ENCODE data around the gene RPN1.
"Not testable (repeated sequence)": the region's sequence is repeated elsewhere in the genome, so short reads cannot be mapped to it uniquely, and the experiment has no call there.

RPN1 gene

DNA sequence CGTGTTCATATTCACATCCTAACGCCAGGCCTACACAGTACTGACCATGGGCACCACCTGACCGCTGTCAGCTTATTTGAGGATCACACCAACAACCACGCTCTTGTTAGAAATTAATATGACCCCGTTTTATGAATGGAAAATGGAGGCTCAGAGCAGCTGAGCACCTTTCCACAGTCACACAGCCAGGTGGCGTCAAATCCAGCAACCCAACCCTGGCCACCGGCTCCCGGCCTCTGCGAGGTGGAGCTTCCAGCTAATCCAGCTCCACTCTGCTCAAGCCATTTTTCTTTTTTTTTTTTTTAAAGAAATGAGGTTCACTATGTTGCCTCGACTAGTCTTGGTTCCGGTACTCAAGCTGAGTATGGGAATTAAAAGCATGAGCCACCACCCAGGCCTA is 41.3 kb downstream of the RPN1 start:
- no peak for DNase-seq (ENCODE audit: low read depth in 2 of 2)

DNA sequence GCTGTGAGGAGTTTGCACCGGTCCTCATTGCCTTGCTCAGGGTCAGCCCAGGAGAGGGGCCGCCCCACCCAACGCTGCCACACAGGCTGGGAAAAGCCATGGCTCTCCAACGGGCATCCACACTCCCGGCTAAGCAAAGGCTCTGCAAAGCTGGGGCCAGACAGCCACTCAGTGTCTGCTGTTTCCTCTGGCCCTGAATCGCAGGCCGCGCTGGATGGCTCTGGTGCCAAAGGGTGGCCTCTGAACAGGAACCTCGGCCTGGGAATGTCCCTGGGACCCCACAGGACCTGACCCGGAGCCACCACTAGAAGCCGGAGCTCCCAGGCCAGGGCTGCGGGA is 42.9 kb downstream of the RPN1 start:
- DNase-seq (ENCODE audit: low read depth in 2 of 2), result no peak

DNA sequence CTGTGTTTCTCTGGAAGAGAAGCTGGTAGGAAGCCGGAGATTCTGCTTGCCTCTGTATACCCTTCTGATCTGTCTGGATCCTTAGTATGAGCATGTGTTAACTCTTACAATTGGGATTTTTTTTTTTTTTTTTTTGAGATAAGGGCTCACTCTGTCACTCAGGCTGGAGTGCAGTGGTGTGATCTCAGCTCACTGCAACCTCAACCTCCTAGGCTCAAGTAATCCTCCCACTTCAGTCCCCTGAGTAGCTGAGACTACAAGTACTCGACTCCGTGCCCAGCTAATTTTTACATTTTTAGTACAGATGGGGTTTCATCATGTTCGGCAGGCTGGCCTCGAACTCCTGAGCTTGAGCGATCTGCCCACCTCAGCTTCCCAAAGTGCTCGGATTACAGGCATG is 44.5 kb downstream of the RPN1 start:
- no peak for DNase-seq (ENCODE audit: low read depth in 2 of 2)

DNA sequence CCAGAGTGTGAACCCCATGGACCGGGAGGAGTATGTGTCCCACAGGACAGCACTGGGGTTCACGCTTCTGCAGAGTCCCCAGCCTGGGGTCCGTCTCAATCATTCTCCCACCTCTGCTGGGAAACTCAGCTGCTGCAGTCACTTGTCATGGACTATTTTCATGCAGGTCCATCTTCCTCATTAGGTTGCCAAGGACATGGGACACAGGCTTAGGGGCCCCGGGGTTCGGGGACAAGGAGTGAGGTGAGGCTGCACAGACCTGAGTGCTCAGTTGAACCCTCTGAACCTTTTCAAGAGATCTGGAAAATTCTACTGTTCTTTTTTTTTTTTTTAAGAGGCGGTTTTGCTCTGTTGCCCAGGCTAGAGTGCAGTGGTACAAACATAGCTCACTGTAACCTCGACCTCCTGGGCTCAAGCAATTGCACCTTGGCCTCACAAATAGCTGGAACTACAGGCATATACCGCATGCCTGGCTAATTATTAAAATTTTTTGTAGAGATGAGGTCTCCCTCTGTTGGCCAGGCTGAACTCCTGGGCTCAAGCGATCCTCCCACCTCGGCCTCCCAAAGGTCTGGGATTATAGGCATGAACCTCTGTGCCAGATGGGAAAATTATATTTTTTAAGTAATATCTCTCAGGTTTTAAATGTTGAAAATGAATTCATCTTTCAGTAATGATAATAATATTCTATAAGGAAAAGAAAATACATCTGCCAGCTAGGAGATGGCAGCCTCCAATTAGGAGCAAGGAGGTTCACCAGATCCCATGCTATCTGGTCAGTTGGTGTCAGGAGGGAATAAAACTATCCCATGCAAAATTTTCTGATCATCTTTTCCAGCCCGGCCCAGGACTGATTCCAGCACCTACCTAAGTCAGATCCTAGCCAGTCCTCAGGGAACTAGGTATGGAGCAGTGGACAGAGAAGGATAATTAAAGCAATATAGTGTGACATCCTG is 45.2 kb downstream of the RPN1 start:
- no peak for DNase-seq (ENCODE audit: low read depth in 2 of 2)

DNA sequence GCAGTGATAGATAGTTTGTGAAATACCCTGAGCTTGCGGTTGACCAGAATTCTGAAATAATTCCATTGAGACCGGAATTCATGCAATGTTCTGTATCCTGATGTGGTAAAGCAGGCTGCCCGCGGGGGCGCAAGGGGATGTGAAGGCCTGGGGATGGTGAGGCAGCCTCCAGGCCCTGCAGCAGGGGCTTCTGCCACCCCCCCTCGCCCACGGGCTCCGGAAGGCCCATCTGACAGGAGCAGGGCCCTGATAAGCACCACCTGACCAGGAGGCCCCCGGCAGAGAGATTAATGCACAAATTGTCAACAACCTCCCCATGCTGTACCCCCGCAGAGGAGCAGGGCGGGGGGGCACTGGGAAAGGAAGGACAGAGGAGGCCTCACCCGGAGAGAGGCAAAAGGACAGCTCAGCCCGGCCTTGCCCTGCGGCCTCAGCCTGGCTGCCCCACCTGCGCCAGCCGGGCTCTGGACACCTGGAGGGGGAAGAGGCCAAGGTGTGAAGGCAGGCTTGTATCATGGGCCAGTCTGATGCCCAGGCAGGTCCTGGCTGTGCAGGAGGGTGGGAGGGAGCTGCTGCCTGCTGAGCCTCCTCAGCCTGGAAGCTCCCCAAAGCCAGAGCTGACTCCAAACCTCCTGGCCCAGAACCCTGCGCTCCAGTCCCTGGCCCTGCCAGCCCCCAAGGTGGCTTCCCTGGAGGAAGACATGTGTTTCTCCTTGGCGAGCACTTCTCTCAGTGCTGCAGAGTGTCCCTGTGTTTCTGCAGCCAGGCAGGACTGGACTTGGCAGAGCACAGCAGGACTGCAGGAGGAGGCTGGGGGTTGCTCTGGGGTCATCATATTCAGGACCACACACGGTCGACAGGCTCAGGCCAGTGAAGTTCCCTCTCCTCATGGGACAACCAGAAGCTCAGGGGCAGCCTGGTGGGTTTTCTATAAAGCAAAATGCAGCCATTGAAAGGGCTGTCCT is 46.5 kb downstream of the RPN1 start:
- no peak for DNase-seq (ENCODE audit: low read depth in 2 of 2)

DNA sequence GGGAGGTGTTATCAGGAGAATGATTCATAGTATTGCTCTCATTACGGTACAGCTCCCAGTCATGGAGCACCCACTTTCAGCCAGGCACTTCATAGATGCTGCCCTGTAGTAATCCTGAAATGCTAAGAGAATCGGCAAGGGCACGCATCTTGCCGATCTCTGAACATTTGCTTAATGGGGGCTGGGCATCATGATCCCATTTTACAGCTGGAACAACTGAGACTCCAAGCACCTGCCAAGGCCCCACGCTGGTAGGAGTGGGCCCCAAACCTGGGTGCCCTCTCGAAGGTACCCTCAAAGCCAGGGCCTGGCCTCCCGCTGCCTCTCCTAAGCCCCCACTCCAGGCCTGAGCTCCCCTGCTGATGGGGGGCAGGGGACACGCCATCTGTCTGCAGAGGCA is 47.3 kb downstream of the RPN1 start:
- no peak for DNase-seq (ENCODE audit: low read depth in 2 of 2)

DNA sequence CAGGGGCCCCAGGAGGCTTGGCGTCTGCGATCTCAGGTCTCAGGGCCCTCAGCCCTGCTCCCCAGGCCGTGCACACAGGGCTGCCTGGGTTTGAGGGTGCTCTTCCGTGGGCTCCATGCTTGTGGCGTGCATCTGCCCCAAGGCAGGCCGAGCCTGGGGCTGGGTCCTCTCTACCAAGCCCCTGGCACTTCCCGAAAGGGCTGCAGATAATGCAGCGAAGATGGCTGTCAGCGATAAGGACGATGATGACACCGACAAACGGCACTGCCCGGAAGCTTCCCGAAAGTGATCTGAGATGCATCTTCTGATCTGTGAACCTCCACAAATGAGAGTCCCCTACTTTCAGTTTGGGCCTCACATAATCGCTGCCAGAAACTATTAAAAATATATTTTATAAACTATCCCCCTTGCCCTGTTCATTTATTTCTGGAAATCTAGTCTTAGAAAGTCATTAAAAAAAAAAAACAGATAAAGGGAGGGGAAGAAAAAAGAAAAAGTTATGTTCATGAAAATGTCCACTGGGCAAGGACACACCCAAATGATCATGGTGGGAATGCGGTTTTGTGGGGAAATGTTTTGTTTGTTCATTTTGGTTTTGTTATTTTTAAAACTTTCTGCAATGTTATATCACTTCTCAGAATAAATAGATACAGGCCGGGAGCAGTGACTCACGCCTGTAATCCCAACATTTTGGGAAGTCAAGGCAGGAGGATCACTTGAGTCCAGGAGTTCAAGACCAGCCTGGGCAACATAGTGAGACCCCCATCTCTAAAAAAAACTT is 51.5 kb downstream of the RPN1 start:
- no peak for DNase-seq (ENCODE audit: low read depth in 2 of 2)

DNA sequence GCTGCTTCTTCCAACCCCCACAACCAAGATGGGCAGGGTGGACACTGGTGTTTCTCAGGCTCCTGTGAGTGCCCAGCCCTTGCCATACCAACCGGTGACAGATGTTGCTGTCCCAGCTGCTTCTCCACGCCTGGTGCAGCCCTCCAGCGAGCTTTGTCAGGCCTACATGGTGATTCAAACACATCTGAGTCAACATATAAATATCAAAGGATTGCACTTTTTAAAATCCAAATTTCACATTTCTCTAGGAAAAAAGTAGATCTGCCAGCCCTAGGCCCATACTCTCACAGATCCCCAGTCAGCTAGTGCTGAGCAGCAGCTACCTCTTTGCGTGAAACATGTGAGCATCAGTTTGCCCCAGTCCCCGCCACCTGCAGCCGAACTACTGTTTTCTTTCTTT is 52.7 kb downstream of the RPN1 start:
- DNase-seq (ENCODE audit: low read depth in 2 of 2), result no peak

DNA sequence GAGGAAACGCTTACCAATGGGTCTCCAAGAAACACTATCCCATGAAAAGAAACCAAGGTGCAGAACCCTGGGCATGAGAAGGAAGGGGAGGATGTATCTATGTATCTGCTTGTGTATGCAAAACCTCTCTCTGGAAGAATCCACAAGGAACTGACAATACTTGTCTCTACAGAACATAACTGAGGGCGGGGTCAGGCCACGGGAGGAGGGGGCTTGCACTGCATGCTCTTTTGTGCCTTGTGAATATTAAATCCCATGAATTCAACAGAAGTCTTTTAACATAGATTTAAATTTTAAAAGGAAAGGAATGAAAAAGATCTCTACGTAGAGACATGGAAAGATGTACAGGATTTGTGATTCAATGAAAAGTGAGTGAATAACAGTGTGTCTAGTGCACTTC is 57.8 kb downstream of the RPN1 start:
- DNase-seq (ENCODE audit: low read depth in 2 of 2), result no peak

DNA sequence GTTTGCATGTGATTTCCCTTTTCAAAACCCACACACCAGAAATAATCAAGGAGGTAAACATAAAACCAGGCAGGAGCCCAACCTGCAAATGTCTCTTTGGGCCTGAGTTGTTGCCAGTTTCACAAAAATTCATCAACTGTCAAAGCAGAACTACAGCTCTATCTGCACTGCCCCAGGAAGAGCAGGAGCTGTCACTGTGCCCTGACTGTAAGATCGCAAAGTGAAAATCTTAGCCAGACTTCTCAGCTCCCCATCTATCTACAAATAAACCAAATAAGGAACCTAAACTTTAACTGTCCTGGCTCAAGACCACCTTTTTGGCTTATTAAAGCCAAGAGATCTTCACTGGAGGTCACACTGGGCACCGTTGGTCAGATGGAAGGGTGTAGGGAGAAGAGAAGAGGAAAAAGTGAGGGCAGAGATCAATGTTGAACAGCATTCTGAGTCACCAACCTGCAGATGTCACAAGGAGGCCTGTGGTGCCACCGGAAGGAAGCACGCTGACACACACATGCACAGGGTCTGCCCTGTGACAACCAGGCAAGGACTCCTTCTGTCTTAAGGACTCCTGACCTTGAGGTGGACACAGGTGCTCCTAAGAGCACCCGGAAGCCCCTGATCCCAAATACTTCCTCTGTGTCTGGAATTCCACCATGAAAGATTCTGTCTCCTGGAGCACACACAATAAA is 58.7 kb downstream of the RPN1 start:
- DNase-seq (ENCODE audit: low read depth in 2 of 2), result no peak

DNA sequence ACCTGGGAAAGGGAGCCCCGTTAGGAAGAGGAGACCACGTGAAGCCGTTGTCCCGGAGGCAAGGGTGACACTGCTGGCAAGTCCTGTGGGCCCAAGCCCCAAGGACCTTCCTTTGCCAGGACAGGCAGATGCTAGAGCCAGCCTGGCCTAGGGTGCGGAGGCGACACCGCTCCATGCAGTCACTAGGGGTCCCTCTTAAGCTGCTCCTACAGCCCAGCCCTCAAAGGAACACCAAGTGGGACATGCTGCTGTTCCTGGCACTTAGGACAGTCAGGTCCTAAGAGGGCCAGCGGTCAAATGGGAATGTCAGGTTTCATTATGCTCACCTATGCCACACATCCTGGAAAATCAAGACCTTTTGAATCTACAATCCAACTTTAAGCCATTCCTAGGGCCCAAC is 59.7 kb downstream of the RPN1 start:
- no peak for DNase-seq (ENCODE audit: low read depth in 2 of 2)

DNA sequence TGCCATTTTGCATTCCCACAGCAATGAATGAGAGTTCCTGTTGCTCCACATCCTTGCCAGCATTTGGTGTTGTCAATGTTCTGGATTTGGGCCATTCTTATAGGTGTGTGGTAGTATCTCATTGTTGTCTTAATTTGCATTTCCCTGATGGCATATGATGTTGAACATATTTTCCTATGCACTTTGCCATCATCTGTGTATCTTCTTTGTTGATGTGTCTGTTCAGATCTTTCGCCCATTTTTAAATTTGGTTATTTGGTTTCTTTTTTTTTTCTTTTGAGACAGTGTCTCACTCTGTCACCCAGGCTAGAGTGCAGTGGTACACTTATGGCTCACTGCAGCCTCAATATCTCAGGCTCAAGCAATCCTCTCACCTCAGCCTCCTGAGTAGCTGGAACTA is 60.6 kb downstream of the RPN1 start:
- not testable (repeated sequence) for DNase-seq (ENCODE audit: low read depth in 2 of 2)

DNA sequence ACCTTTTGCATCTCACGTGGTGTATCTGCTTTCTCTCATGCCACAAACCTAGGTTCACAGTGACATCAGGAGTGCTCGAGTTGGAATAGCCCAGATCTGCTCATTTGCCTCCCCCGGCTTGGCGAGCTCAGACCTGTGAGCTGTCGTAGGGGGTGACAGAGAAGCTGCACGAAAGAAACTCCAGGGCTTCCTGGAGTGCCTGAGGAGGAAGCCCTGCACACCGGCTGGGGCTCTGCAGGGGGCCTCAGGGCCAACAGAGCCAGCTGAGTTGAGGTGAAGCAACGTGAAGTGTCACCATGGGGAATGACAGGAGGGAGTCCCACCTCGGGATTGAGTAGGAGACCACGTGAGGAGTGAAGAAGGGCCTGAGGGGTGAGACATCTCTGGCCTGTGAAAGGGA is 62.5 kb downstream of the RPN1 start:
- no peak for DNase-seq (ENCODE audit: low read depth in 2 of 2)

DNA sequence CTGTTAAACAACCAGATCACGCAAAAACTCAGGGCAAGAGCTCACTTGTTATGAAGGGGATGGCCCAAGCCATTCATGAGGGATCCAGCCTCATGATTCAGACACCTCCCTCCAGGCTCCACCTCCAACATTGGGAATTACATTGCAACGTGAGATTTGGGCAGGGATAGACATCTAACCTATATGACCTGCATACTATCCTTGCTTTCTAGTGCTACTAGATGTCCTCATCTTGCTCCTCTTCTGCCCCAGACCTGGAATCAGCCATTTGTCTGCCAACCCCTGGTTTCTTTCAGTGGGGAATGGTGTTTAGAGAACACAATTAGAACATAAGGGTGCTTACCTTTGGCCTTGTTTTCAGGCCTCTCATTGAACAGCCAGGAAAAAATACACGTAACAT is 63.2 kb downstream of the RPN1 start:
- no peak for DNase-seq (ENCODE audit: low read depth in 2 of 2)

DNA sequence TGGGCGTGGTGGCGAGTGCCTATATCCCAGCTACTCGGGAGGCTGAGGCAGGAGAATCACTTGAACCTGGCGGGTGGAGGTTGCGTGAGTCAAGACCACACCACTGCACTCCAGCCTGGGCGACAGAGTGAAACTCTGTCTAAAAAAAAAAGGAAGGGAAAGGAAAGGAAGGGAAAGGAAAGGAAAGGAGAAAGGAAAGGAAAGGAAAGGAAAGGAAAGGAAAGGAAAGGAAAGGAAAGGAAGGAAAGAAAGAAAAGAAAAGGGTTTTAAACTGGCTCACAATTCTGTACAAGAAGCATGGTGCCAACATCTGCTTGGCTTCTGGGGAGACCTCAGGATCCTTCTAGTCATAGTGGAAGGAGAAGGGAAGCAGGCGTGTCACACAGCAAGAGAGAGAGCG is 63.7 kb downstream of the RPN1 start:
- not testable (repeated sequence) for DNase-seq (ENCODE audit: low read depth in 2 of 2)

DNA sequence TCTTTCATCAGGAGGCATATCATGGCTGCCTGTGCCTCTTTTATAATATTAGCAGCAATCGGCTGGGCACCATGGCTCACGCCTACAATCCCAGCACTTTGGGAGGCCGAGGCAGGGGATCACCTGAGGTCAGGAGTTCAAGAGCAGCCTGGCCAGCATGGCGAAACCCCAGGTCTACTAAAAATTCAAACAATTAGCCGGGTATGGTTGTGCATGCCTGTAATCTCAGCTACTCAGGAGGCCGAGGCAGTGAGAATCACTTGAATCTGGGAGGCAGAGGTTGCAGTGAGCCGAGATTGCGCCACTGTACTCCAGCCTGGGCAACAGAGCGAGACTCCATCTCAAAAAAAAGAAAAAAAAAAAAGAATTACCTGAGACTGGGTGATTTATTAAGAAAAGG is 64.2 kb downstream of the RPN1 start:
- not testable (repeated sequence) for DNase-seq (ENCODE audit: low read depth in 2 of 2)

DNA sequence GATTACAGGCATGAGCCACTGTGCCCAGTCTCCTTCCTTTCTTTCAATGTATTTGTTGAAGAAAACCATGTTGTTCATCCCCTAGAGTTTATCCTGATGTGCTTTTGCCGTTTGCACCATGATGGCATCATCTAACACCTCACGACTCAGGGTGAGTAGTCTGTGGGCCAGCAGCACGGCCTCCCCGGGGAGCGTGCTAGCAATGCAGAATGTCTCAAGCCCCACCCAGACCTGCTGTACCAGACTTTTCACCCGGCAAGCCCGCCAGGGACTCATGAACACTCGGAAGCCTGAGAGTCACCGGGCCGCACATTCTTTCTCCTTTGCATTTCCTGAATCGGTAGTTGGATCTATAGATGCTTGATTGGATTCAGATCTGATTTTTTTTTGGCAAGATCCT is 64.6 kb downstream of the RPN1 start:
- DNase-seq (ENCODE audit: low read depth in 2 of 2), result no peak

DNA sequence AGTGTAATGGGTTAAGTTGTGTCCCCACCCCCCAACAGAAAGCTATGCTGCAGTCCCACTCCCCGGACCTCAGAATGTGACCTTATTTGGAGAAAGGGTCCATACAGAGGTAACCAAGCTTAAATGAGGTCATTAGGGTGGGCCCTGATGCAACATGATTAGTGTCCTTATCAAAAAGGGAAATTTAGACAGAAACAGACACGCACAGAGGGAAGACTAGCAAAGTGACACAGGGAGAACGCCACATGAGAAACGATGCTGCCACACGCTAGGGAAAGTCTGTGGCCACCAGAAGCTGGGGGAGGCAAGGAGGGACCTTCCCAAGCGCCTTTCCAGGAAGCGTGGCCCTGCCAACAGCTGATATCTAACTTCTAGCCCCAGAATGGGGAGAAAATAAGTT is 65.4 kb downstream of the RPN1 start:
- no peak for DNase-seq (ENCODE audit: low read depth in 2 of 2)

DNA sequence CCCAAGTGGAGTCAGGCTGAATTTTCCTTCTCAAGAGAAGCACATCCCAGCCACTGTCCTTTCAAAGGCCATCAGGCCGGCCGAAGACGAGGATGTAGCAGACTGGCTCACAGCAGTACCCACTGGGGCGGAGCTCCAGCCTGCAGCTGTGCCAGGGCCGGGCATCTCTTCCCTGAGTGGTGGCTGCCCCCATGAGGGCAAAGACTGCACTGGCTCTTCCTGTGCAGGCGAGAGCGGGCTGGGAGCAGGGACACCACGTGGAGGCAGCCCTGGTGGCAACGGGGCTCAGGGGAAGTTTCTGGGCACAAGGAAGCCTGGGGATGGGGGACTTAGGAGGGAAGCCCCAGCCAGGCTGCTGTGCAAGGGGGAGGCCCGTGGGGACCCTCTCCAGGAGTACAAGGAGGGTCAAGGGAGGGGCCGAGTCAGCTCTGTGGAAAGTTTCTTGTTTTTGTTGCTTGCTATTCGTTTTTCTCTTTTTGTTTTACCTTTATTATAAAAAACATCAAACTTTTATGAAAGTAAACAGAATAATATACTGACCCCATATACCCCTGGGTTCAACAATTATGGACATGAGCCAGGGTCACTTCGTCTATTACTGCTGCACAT is 66.1 kb downstream of the RPN1 start:
- DNase-seq (ENCODE audit: low read depth in 2 of 2), result peak; percentile 24 to 54

DNA sequence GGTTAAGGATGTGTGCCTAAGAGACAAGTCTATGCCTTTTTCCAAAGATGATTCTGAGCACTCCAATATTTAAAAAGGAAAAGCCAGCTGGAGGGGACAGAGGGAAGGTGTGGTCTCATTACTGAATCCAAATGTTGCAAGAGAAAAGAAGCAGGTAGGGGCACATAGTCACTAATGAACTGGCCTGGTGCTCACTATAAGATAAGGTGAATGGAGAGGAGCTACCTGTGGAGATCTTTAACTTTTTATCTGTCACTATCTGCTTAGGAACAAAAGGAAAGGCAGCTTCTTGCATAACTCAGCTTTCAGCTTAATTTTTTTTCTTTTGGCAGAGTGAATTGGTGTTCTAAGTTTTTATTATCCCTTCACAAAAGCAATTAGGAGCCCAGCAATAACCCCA is 69.1 kb downstream of the RPN1 start:
- DNase-seq (ENCODE audit: low read depth in 2 of 2), result no peak

DNA sequence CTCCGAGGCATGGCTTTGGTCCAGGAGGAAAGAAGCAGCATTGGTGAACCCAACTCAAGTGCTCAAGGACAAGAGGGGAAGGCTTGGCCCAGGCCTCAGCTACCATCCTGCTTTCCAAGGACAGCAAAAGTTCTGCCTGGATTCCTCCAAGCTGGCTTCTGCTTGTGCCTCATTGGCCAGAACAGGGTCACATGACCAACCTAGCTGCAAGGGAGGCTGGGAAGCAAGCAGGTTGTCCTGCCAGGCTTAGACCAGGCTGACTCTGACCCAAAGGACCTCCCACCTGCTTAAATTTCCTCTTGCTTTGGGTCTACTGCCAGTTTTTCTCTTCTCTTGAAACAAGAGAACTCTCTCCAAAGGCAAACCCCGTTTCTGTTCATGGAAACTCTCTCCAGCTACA is 70.7 kb downstream of the RPN1 start:
- DNase-seq (ENCODE audit: low read depth in 2 of 2), result no peak
